Keratinocyte (primary cell): ENCODE measurements around the gene MAN1C1.

Source experiments
- CTCF ChIP-seq, 3 experiments: IDR thresholded peaks in 1 of 3; conservative IDR thresholded peaks in 1 of 3; optimal IDR thresholded peaks in 1 of 3; 2 replicates in 2 of 3; 3 replicates in 1 of 3; pipeline versions ENCODE3 to v1.5.1; 2011; ENCODE audit warnings: low read length in 3 of 3, mild to moderate bottlenecking in 3 of 3, moderate library complexity in 2 of 3, control low read depth in 1 of 3, inconsistent platforms in 1 of 3; ENCODE audit not compliant: insufficient read depth in 2 of 3; ENCODE audit errors: extremely low read depth in 1 of 3
- EZH2 ChIP-seq: IDR thresholded peaks from one replicate; pipeline ENCODE4 v1.6.1; 2012; ENCODE audit warnings: inconsistent platforms, mild to moderate bottlenecking, low read length, moderate library complexity

GRCh38 chr1:25614501-25615171 is 2.0 kb upstream of the MAN1C1 start:
- TF ChIP-seq CTCF (optimal IDR thresholded peaks at IDR 0.05 in 1 of 3, IDR thresholded peaks at IDR 0.05 in 1 of 3, conservative IDR thresholded peaks at IDR 0.05 in 1 of 3; ENCODE audit: extremely low read depth in 1 of 3, insufficient read depth in 2 of 3, low read length in 3 of 3): no peak
- no peak for TF ChIP-seq EZH2
